CD4-positive, CD25-positive, alpha-beta regulatory T cell (primary cell): ENCODE measurements around the gene RAB14. TPM values are rescaled to one million over a fixed set of nuclear protein-coding genes. Genes with fewer than 3 reads are reported as not detected.
A peak's percentile ranks its signal among the peaks of the same experiment; 100 is the strongest.

Experiments used
- ATAC-seq, 2 donors: fragments of 150-1000 bp; cut with Tn5 transposase; one replicate each; pipeline ENCODE4 v1.10.0; 2021; ENCODE audit warnings: low read depth in 2 of 2, moderate number of reproducible peaks in 2 of 2, moderate library complexity in 1 of 2
- DNase-seq, 3 donors: peaks; one replicate each; pipeline versions ENCODE4 v3.0.0 to v3.0.0-alpha.2; 2012 to 2022; ENCODE audit warnings: mixed read lengths in 1 of 3
- H3K27ac ChIP-seq: one replicate; pipeline ENCODE4 v1.7.0; 2013; ENCODE audit warnings: mild to moderate bottlenecking, low read length; ENCODE audit not compliant: insufficient read depth, poor library complexity, severe bottlenecking
- H3K27me3 ChIP-seq: one replicate; pipeline ENCODE4 v1.7.0; 2013; ENCODE audit warnings: low read length; ENCODE audit not compliant: control insufficient read depth, insufficient read depth
- H3K36me3 ChIP-seq: one replicate; pipeline ENCODE4 v1.7.0; 2013; ENCODE audit warnings: mild to moderate bottlenecking, low read length, moderate library complexity; ENCODE audit not compliant: control insufficient read depth, insufficient read depth
- H3K4me1 ChIP-seq: 2 replicates; pipeline ENCODE4 v1.7.0; 2013; ENCODE audit warnings: mild to moderate bottlenecking, low read length; ENCODE audit not compliant: insufficient read depth, control insufficient read depth, poor library complexity, severe bottlenecking
- H3K4me3 ChIP-seq: one replicate; pipeline ENCODE4 v1.7.0; 2013; ENCODE audit warnings: low read depth, mild to moderate bottlenecking, low read length, moderate library complexity
- H3K9me3 ChIP-seq, 2 experiments: 1 replicate in 1 of 2; 2 replicates in 1 of 2; pipeline ENCODE4 v1.7.0; 2013; ENCODE audit warnings: low read length in 2 of 2, mild to moderate bottlenecking in 1 of 2, moderate library complexity in 1 of 2; ENCODE audit not compliant: control insufficient read depth in 2 of 2
- H3K27ac Mint-ChIP-seq, 3 donors: one replicate each; pipeline ENCODE4 v1.8.0; 2020 to 2022; ENCODE audit warnings: mild to moderate bottlenecking in 3 of 3, mixed read lengths in 3 of 3, moderate library complexity in 2 of 3
- H3K27me3 Mint-ChIP-seq: one replicate; pipeline ENCODE4 v1.8.0; 2022; ENCODE audit warnings: mild to moderate bottlenecking, mixed read lengths
- H3K36me3 Mint-ChIP-seq: one replicate; pipeline ENCODE4 v1.8.0; 2020; ENCODE audit warnings: mixed read lengths
- H3K4me1 Mint-ChIP-seq, 4 donors: one replicate each; pipeline ENCODE4 v1.8.0; 2020 to 2022; ENCODE audit warnings: mixed read lengths in 4 of 4, mild to moderate bottlenecking in 1 of 4
- H3K4me3 Mint-ChIP-seq, 4 donors: one replicate each; pipeline ENCODE4 v1.8.0; 2020 to 2022; ENCODE audit warnings: mild to moderate bottlenecking in 4 of 4, mixed read lengths in 4 of 4, moderate library complexity in 3 of 4
- H3K9me3 Mint-ChIP-seq, 7 donors: one replicate each; pipeline ENCODE4 v1.8.0; 2020 to 2022; ENCODE audit warnings: mixed read lengths in 7 of 7, mild to moderate bottlenecking in 3 of 7, moderate library complexity in 2 of 7
- polyA plus RNA-seq, 4 donors: library from polyadenylated mRNA; unstranded; fragments of 300-500 nt; fragmentation: Illumina TruSeq; gene quantifications; one replicate each; pipeline ENCODE4 v1.2.3, GENCODE V29; 2021
- total RNA-seq: library from RNA; stranded (reverse); gene quantifications from one replicate; pipeline ENCODE4 v1.2.3, GENCODE V29; 2022

Gene RAB14
- total and polyA plus RNA-seq, 5 donors from 2014 or later, result 36.8 to 56.8 (median 50.7) TPM

GRCh38 chr9:121204611-121205010 lies 2.9 kb upstream of the RAB14 start:
- Histone ChIP-seq H3K4me3 (no peak overlapping the region), H3K4me1 (peaks cover 29% of the 10 kb centered on the region), H3K9me3 (no peaks in the 10 kb centered on the region), H3K36me3 (no peaks in the 10 kb centered on the region), H3K27me3 (no peaks in the 10 kb centered on the region), H3K27ac (no peak overlapping the region)
- DNase-seq (no peak), ATAC-seq (no peak)
- H3K36me3 Mint-ChIP-seq, result no peaks in the 10 kb centered on the region
- peaks cover 6% of the 10 kb centered on the region for H3K27me3 Mint-ChIP-seq
- H3K27ac Mint-ChIP-seq, result no peak overlapping the region
- H3K4me3 Mint-ChIP-seq, result peak overlapping the region in 1 of 4 donors; percentile 67
- peaks cover 23 to 47% (median 33%) of the 10 kb centered on the region in 4 donors for H3K4me1 Mint-ChIP-seq
- peaks cover 0 to 1% (median 0%) of the 10 kb centered on the region in 7 donors for H3K9me3 Mint-ChIP-seq

- Histone ChIP-seq H3K9me3 (no peaks in the 10 kb centered on the region), H3K27me3 (no peaks in the 10 kb centered on the region), H3K27ac (no peak overlapping the region), H3K36me3 (no peaks in the 10 kb centered on the region), H3K4me1 (peaks cover 34% of the 10 kb centered on the region), H3K4me3 (no peak overlapping the region)
- DNase-seq (peak in 1 of 3 donors; percentile 55), ATAC-seq (no peak)
- peak overlapping the region in 2 of 4 donors; percentile 23 to 67 for H3K4me3 Mint-ChIP-seq
- peaks cover 6% of the 10 kb centered on the region for H3K27me3 Mint-ChIP-seq
- no peak overlapping the region for H3K27ac Mint-ChIP-seq
- peaks cover 27 to 52% (median 38%) of the 10 kb centered on the region in 4 donors for H3K4me1 Mint-ChIP-seq
- no peaks in the 10 kb centered on the region for H3K36me3 Mint-ChIP-seq
- H3K9me3 Mint-ChIP-seq, result peaks cover 0 to 1% (median 0%) of the 10 kb centered on the region in 7 donors
Measured at GRCh38 chr9:121204121-121204520, 2.5 kb upstream of the RAB14 start.

GRCh38 chr9:121201045-121201737 lies 478 bp downstream of the RAB14 start:
- H3K27me3 Mint-ChIP-seq, result peaks cover 6% of the 10 kb centered on the region
- H3K4me3 Mint-ChIP-seq, result peak overlapping the region; percentile 94 to 98 (median 96)
- H3K27ac Mint-ChIP-seq, result peak overlapping the region; percentile 96 to 98 (median 97)
- H3K4me1 Mint-ChIP-seq, result peaks cover 38 to 61% (median 51%) of the 10 kb centered on the region in 4 donors
- peak; percentile 7 to 16 for ATAC-seq
- H3K4me3 ChIP-seq, result peak overlapping the region; percentile 86
- H3K27me3 ChIP-seq, result no peaks in the 10 kb centered on the region
- H3K27ac ChIP-seq, result peak overlapping the region; percentile 93
- H3K9me3 ChIP-seq, result no peaks in the 10 kb centered on the region
- peaks cover 50% of the 10 kb centered on the region for H3K4me1 ChIP-seq
- no peaks in the 10 kb centered on the region for H3K36me3 ChIP-seq
- no peaks in the 10 kb centered on the region for H3K36me3 Mint-ChIP-seq
- peaks cover 0 to 1% (median 0%) of the 10 kb centered on the region in 7 donors for H3K9me3 Mint-ChIP-seq
- peak; percentile 45 to 50 (median 50) for DNase-seq

GRCh38 chr9:121200356-121200755 lies 1.3 kb downstream of the RAB14 start:
- Histone ChIP-seq H3K4me3 (peak overlapping the region; percentile 86), H3K27ac (peak overlapping the region; percentile 93), H3K36me3 (no peaks in the 10 kb centered on the region), H3K9me3 (no peaks in the 10 kb centered on the region), H3K27me3 (no peaks in the 10 kb centered on the region), H3K4me1 (peaks cover 59% of the 10 kb centered on the region)
- peaks cover 6% of the 10 kb centered on the region for H3K27me3 Mint-ChIP-seq
- peak overlapping the region; percentile 94 to 98 (median 96) for H3K4me3 Mint-ChIP-seq
- H3K36me3 Mint-ChIP-seq, result no peaks in the 10 kb centered on the region
- H3K4me1 Mint-ChIP-seq, result peaks cover 46 to 69% (median 58%) of the 10 kb centered on the region in 4 donors
- ATAC-seq, result no peak
- peak overlapping the region; percentile 90 to 98 (median 91) for H3K27ac Mint-ChIP-seq
- no peaks in the 10 kb centered on the region for H3K9me3 Mint-ChIP-seq
- DNase-seq, result no peak

- no peaks in the 10 kb centered on the region for H3K27me3 ChIP-seq
- no peaks in the 10 kb centered on the region for H3K36me3 Mint-ChIP-seq
- peaks cover 51 to 73% (median 63%) of the 10 kb centered on the region in 4 donors for H3K4me1 Mint-ChIP-seq
- peak overlapping the region in 2 of 3 donors; percentile 90 to 91 for H3K27ac Mint-ChIP-seq
- H3K4me1 ChIP-seq, result peaks cover 63% of the 10 kb centered on the region
- peaks cover 6% of the 10 kb centered on the region for H3K27me3 Mint-ChIP-seq
- no peak for DNase-seq
- no peaks in the 10 kb centered on the region for H3K36me3 ChIP-seq
- H3K4me3 Mint-ChIP-seq, result peak overlapping the region; percentile 94 to 98 (median 96)
- H3K27ac ChIP-seq, result peak overlapping the region; percentile 93
- H3K4me3 ChIP-seq, result peak overlapping the region; percentile 86
- H3K9me3 ChIP-seq, result no peaks in the 10 kb centered on the region
- no peak for ATAC-seq
- no peaks in the 10 kb centered on the region for H3K9me3 Mint-ChIP-seq
Measured at GRCh38 chr9:121199921-121200320, 1.7 kb downstream of the RAB14 start.

GRCh38 chr9:121198512-121199042 lies 3.1 kb downstream of the RAB14 start:
- Histone ChIP-seq H3K4me1 (peaks cover 77% of the 10 kb centered on the region), H3K4me3 (peak overlapping the region; percentile 86), H3K9me3 (no peaks in the 10 kb centered on the region), H3K27ac (peak overlapping the region; percentile 23), H3K27me3 (no peaks in the 10 kb centered on the region), H3K36me3 (no peaks in the 10 kb centered on the region)
- peaks cover 59 to 76% (median 71%) of the 10 kb centered on the region in 4 donors for H3K4me1 Mint-ChIP-seq
- H3K27ac Mint-ChIP-seq, result peak overlapping the region in 1 of 3 donors; percentile 90
- H3K4me3 Mint-ChIP-seq, result peak overlapping the region; percentile 94 to 98 (median 96)
- DNase-seq (no peak), ATAC-seq (no peak)
- peaks cover 6% of the 10 kb centered on the region for H3K27me3 Mint-ChIP-seq
- H3K36me3 Mint-ChIP-seq, result no peaks in the 10 kb centered on the region
- no peaks in the 10 kb centered on the region for H3K9me3 Mint-ChIP-seq

GRCh38 chr9:121197132-121197531 lies 4.5 kb downstream of the RAB14 start:
- Histone ChIP-seq H3K27ac (no peak overlapping the region), H3K27me3 (no peaks in the 10 kb centered on the region), H3K4me1 (peaks cover 87% of the 10 kb centered on the region), H3K9me3 (no peaks in the 10 kb centered on the region), H3K4me3 (peak overlapping the region; percentile 86), H3K36me3 (no peaks in the 10 kb centered on the region)
- no peak for ATAC-seq
- no peak for DNase-seq
- peaks cover 5% of the 10 kb centered on the region for H3K27me3 Mint-ChIP-seq
- peak overlapping the region in 1 of 3 donors; percentile 6 for H3K27ac Mint-ChIP-seq
- no peaks in the 10 kb centered on the region for H3K36me3 Mint-ChIP-seq
- H3K4me1 Mint-ChIP-seq, result peaks cover 63 to 86% (median 73%) of the 10 kb centered on the region in 4 donors
- no peaks in the 10 kb centered on the region for H3K9me3 Mint-ChIP-seq
- H3K4me3 Mint-ChIP-seq, result peak overlapping the region; percentile 55 to 98 (median 78)
